K562 (cell line): Measurements from ENCODE around the gene POLR1D. TPM values are rescaled to one million over a fixed set of nuclear protein-coding genes. Genes with fewer than 3 reads are reported as not detected.

Experiments
- CTCF ChIP-seq, 3 experiments: IDR thresholded peaks in 2 of 3; conservative IDR thresholded peaks in 1 of 3; 2 replicates each; pipeline ENCODE4 v1.5.1; 2011 to 2012; ENCODE audit warnings: low read length in 3 of 3, mild to moderate bottlenecking in 3 of 3, control low read depth in 2 of 3, improper control_type of control experiment in 1 of 3, inconsistent platforms in 1 of 3, low read depth in 1 of 3, mixed read lengths in 1 of 3, moderate library complexity in 1 of 3; ENCODE audit not compliant: insufficient read depth in 2 of 3
- E2F3 ChIP-seq: fragments of 250-450 bp; sonication (Bioruptor Pico); IDR thresholded peaks from 2 replicates; pipeline ENCODE4 v1.4.0; 2020; ENCODE audit warnings: mild to moderate bottlenecking
- E2F6 ChIP-seq, 2 experiments: IDR thresholded peaks; 2 replicates each; pipeline ENCODE4 v1.6.1; 2011; ENCODE audit warnings: borderline replicate concordance in 1 of 2, control low read depth in 1 of 2, low read depth in 1 of 2, low read length in 1 of 2, mild to moderate bottlenecking in 1 of 2, mixed read lengths in 1 of 2, moderate library complexity in 1 of 2; ENCODE audit not compliant: insufficient read depth in 1 of 2, insufficient read length in 1 of 2, poor library complexity in 1 of 2, severe bottlenecking in 1 of 2; ENCODE audit errors: extremely low read depth in 1 of 2
- HOXB6 ChIP-seq: fragments of 250-450 bp; sonication (Bioruptor Pico); IDR thresholded peaks from 2 replicates; pipeline ENCODE4 v1.5.1; 2022; ENCODE audit warnings: mild to moderate bottlenecking, borderline replicate concordance
- IRF9 ChIP-seq: fragments of 450-650 bp; IDR thresholded peaks from 2 replicates; pipeline ENCODE4 v1.6.1; 2016; ENCODE audit warnings: missing biosample characterization, missing genetic modification characterization
- L3MBTL2 ChIP-seq: fragments of 450-650 bp; IDR thresholded peaks from 2 replicates; pipeline ENCODE4 v1.6.1; 2016; ENCODE audit warnings: mild to moderate bottlenecking, moderate library complexity
- NONO ChIP-seq, 2 experiments: fragments of 200-400 bp in 1 of 2; fragments of 450-650 bp in 1 of 2; formaldehyde crosslinking in 1 of 2; IDR thresholded peaks; 2 replicates each; pipeline ENCODE4 v1.6.1; 2017; ENCODE audit warnings: low read depth in 2 of 2, mild to moderate bottlenecking in 2 of 2, moderate library complexity in 2 of 2, low read length in 1 of 2
- PML ChIP-seq: IDR thresholded peaks from 2 replicates; pipeline ENCODE4 v1.6.1; 2012; ENCODE audit warnings: low read length, inconsistent platforms
- RBBP5 ChIP-seq: fragments of 200-600 bp; sonication (generic); IDR thresholded peaks from 2 replicates; pipeline ENCODE4 v1.6.1; 2012; ENCODE audit warnings: borderline replicate concordance, mild to moderate bottlenecking, low read length, control low read depth, inconsistent platforms; ENCODE audit not compliant: insufficient read depth, poor library complexity, severe bottlenecking
- TCF7 ChIP-seq: sonication (generic); IDR thresholded peaks from 2 replicates; pipeline ENCODE4 v1.6.1; 2016; ENCODE audit warnings: antibody characterized with exemption, borderline replicate concordance
- ZNF140 ChIP-seq: fragments of 250-450 bp; sonication (Bioruptor Pico); IDR thresholded peaks from 2 replicates; pipeline ENCODE4 v1.8.0; 2021; ENCODE audit warnings: moderate library complexity, mild to moderate bottlenecking, inconsistent platforms
- ZNF318 ChIP-seq, 2 experiments: fragments of 450-650 bp; IDR thresholded peaks; 2 replicates each; pipeline ENCODE4 v1.6.1; 2016; ENCODE audit warnings: mild to moderate bottlenecking in 2 of 2, borderline replicate concordance in 1 of 2, low read depth in 1 of 2, moderate library complexity in 1 of 2
- polyA plus RNA-seq, 8 experiments: library from polyadenylated mRNA; depleted of rRNA in 4 of 8; stranded (reverse) in 5 of 8; unstranded in 3 of 8; fragments of >200 nt; fragmentation: Nextera tagmentation in 2 of 8; fragmentation: Illumina TruSeq in 1 of 8; extraction: Ambion mirVana in 2 of 8; extraction: Trizol in 1 of 8; gene quantifications; 2 replicates each; pipeline versions ENCODE4 v1.2.1 to v1.2.3, GENCODE V29; 2011 to 2014; ENCODE audit warnings: inconsistent platforms in 1 of 8, missing spikeins in 1 of 8
- total RNA-seq, 7 experiments: library from RNA; depleted of rRNA in 6 of 7; stranded (reverse); fragments of >200 nt in 6 of 7; fragmentation: Illumina TruSeq in 2 of 7; extraction: Trizol in 2 of 7; gene quantifications; 2 replicates each; pipeline versions ENCODE4 v1.2.1 to v1.2.3, GENCODE V29; 2011 to 2021; ENCODE audit warnings: low replicate concordance in 1 of 7

POLR1D gene
- total and polyA plus RNA-seq, 9 of the 15 experiments (the other 6 are each of a cell fraction or from before 2014, with no cell fraction given), result 107 to 188 (median 145) TPM

GRCh38 chr13:27619728-27620376 lies 1.8 kb upstream of the POLR1D start (continued):
- TF ChIP-seq ZNF318 (IDR thresholded peaks at IDR 0.05; ENCODE audit: borderline replicate concordance in 1 of 2, low read depth in 1 of 2), result no peak
- no peak for TF ChIP-seq HOXB6 (CRISPR knock-in tag)
- TF ChIP-seq NONO (IDR thresholded peaks at IDR 0.05; ENCODE audit: low read depth in 2 of 2, low read length in 1 of 2), result 0 out of 4 replicates have a peak, but pooled peaks of 1 of the 2 experiments have one; percentile 46
- TF ChIP-seq L3MBTL2, result peak; percentile 28; the same call in 1 of the 2 replicates
- TF ChIP-seq TCF7, result no peak
- no peak for TF ChIP-seq ZNF140 (CRISPR knock-in tag)
- 0 out of 2 replicates have a peak, but pooled peaks have one; percentile 13 for TF ChIP-seq E2F3 (CRISPR knock-in tag)
- peak in 1 of 2 experiments; percentile 11 for TF ChIP-seq E2F6 (IDR thresholded peaks at IDR 0.05; ENCODE audit: borderline replicate concordance in 1 of 2, extremely low read depth in 1 of 2, insufficient read depth in 1 of 2, insufficient read length in 1 of 2, low read depth in 1 of 2, low read length in 1 of 2, poor library complexity in 1 of 2, severe bottlenecking in 1 of 2)
- no peak for TF ChIP-seq PML
- peak in 1 of 3 experiments; percentile 7; a peak in 1 of 6 replicates for TF ChIP-seq CTCF (IDR thresholded peaks at IDR 0.05 in 2 of 3, conservative IDR thresholded peaks at IDR 0.05 in 1 of 3; ENCODE audit: insufficient read depth in 2 of 3, low read depth in 1 of 3, low read length in 3 of 3)
- peak; percentile 53 for TF ChIP-seq RBBP5
- TF ChIP-seq IRF9 (tag), result no peak
